Effector memory CD8-positive, alpha-beta T cell (primary cell): ENCODE data around the gene CSRP3.

Experiments used
- ATAC-seq: fragments of 150-1000 bp; cut with Tn5 transposase; replicated peaks from 2 replicates; pipeline ENCODE4 v1.10.0; 2021; ENCODE audit warnings: mild to moderate bottlenecking, moderate library complexity
- DNase-seq, 3 experiments: peaks; one replicate each; pipeline ENCODE4 v3.0.0; 2021
- H3K27ac Mint-ChIP-seq, 2 donors: one replicate each; pipeline ENCODE4 v1.8.0; 2022; ENCODE audit warnings: mild to moderate bottlenecking in 2 of 2, mixed read lengths in 2 of 2, moderate library complexity in 2 of 2
- H3K27me3 Mint-ChIP-seq, 2 donors: one replicate each; pipeline ENCODE4 v1.8.0; 2022; ENCODE audit warnings: mixed read lengths in 2 of 2
- H3K36me3 Mint-ChIP-seq: one replicate; pipeline ENCODE4 v1.8.0; 2022; ENCODE audit warnings: mild to moderate bottlenecking, moderate library complexity, mixed read lengths; ENCODE audit not compliant: insufficient read depth
- H3K4me1 Mint-ChIP-seq, 2 donors: one replicate each; pipeline ENCODE4 v1.8.0; 2022; ENCODE audit warnings: low read depth in 2 of 2, mixed read lengths in 2 of 2
- H3K4me3 Mint-ChIP-seq, 2 donors: one replicate each; pipeline ENCODE4 v1.8.0; 2022; ENCODE audit warnings: mild to moderate bottlenecking in 2 of 2, mixed read lengths in 2 of 2, moderate library complexity in 2 of 2
- H3K9me3 Mint-ChIP-seq, 2 donors: one replicate each; pipeline ENCODE4 v1.8.0; 2022; ENCODE audit warnings: mixed read lengths in 2 of 2
- total RNA-seq, 9 experiments: gene quantifications; one replicate each; lab custom pipeline; 2026; lab: John Stamatoyannopoulos, UW

The CSRP3 gene
- total RNA-seq = 0 reads per million in 9 experiments

- Mint-ChIP-seq H3K36me3 (no peaks in the 10 kb centered on the region), H3K9me3 (no peaks in the 10 kb centered on the region), H3K27me3 (peaks cover 14% of the 10 kb centered on the region in 2 donors), H3K27ac (no peak within 1 kb of the TSS), H3K4me1 (no peaks in the 10 kb centered on the region), H3K4me3 (no peak within 1 kb of the TSS)
- DNase-seq = no peak
- ATAC-seq = no peak
Observed at GRCh38 chr11:19201737-19202605, at the start of gene CSRP3. Gene CSRP3, minus strand, starts transcription at chr11:19201983. Its CDS starts 9,535 bp downstream, at chr11:19192448.

GRCh38 chr11:19251577-19251976 lies 49.8 kb upstream of the CSRP3 start:
- no peak overlapping the region for H3K27ac Mint-ChIP-seq
- DNase-seq (no peak), ATAC-seq (no peak)
- H3K4me3 Mint-ChIP-seq = no peak overlapping the region
- no peaks in the 10 kb centered on the region for H3K9me3 Mint-ChIP-seq
- no peaks in the 10 kb centered on the region for H3K4me1 Mint-ChIP-seq
- H3K36me3 Mint-ChIP-seq = no peaks in the 10 kb centered on the region
- peaks cover 31 to 41% of the 10 kb centered on the region in 2 donors for H3K27me3 Mint-ChIP-seq

GRCh38 chr11:19246816-19247215 lies 45.0 kb upstream of the CSRP3 start:
- no peak overlapping the region for H3K27ac Mint-ChIP-seq
- peaks cover 38 to 81% of the 10 kb centered on the region in 2 donors for H3K27me3 Mint-ChIP-seq
- peaks cover 5 to 8% of the 10 kb centered on the region in 2 donors for H3K4me1 Mint-ChIP-seq
- DNase-seq (no peak), ATAC-seq (no peak)
- H3K9me3 Mint-ChIP-seq = no peaks in the 10 kb centered on the region
- H3K36me3 Mint-ChIP-seq = no peaks in the 10 kb centered on the region
- H3K4me3 Mint-ChIP-seq = no peak overlapping the region

GRCh38 chr11:19245351-19245750 lies 43.6 kb upstream of the CSRP3 start:
- Mint-ChIP-seq H3K4me1 (peaks cover 7 to 13% of the 10 kb centered on the region in 2 donors), H3K27ac (no peak overlapping the region), H3K4me3 (no peak overlapping the region), H3K36me3 (no peaks in the 10 kb centered on the region), H3K27me3 (peaks cover 38 to 81% of the 10 kb centered on the region in 2 donors), H3K9me3 (no peaks in the 10 kb centered on the region)
- ATAC-seq (no peak), DNase-seq (no peak)

- no peak overlapping the region for H3K4me3 Mint-ChIP-seq
- ATAC-seq (no peak), DNase-seq (no peak)
- no peaks in the 10 kb centered on the region for H3K9me3 Mint-ChIP-seq
- H3K4me1 Mint-ChIP-seq = peaks cover 9 to 13% of the 10 kb centered on the region in 2 donors
- H3K27ac Mint-ChIP-seq = no peak overlapping the region
- H3K27me3 Mint-ChIP-seq = peaks cover 35 to 73% of the 10 kb centered on the region in 2 donors
- no peaks in the 10 kb centered on the region for H3K36me3 Mint-ChIP-seq
Observed at GRCh38 chr11:19244621-19245020, 42.8 kb upstream of the CSRP3 start.

- Mint-ChIP-seq H3K4me3 (no peak overlapping the region), H3K27me3 (peaks cover 30 to 68% of the 10 kb centered on the region in 2 donors), H3K27ac (no peak overlapping the region), H3K4me1 (peaks cover 9 to 13% of the 10 kb centered on the region in 2 donors), H3K9me3 (no peaks in the 10 kb centered on the region), H3K36me3 (no peaks in the 10 kb centered on the region)
- DNase-seq = no peak
- ATAC-seq = no peak
Observed at GRCh38 chr11:19244084-19244483, 42.3 kb upstream of the CSRP3 start.

- Mint-ChIP-seq H3K4me3 (no peak overlapping the region), H3K9me3 (no peaks in the 10 kb centered on the region), H3K36me3 (no peaks in the 10 kb centered on the region), H3K4me1 (peaks cover 9 to 13% of the 10 kb centered on the region in 2 donors), H3K27ac (no peak overlapping the region), H3K27me3 (peaks cover 26 to 63% of the 10 kb centered on the region in 2 donors)
- no peak for DNase-seq
- ATAC-seq = no peak
Observed at GRCh38 chr11:19243613-19244012, 41.8 kb upstream of the CSRP3 start.

- DNase-seq (no peak), ATAC-seq (no peak)
- H3K36me3 Mint-ChIP-seq = no peaks in the 10 kb centered on the region
- no peak overlapping the region for H3K27ac Mint-ChIP-seq
- H3K27me3 Mint-ChIP-seq = peaks cover 21 to 59% of the 10 kb centered on the region in 2 donors
- H3K4me3 Mint-ChIP-seq = peak overlapping the region in 1 of 2 donors; percentile 90
- H3K4me1 Mint-ChIP-seq = peaks cover 9 to 13% of the 10 kb centered on the region in 2 donors
- no peaks in the 10 kb centered on the region for H3K9me3 Mint-ChIP-seq
Observed at GRCh38 chr11:19243143-19243542, 41.4 kb upstream of the CSRP3 start.

- ATAC-seq = no peak
- H3K27ac Mint-ChIP-seq = peak overlapping the region in 1 of 2 donors; percentile 80
- H3K4me3 Mint-ChIP-seq = peak overlapping the region; percentile 89 to 90
- H3K27me3 Mint-ChIP-seq = peaks cover 20 to 51% of the 10 kb centered on the region in 2 donors
- H3K36me3 Mint-ChIP-seq = no peaks in the 10 kb centered on the region
- DNase-seq = no peak
- peaks cover 9 to 13% of the 10 kb centered on the region in 2 donors for H3K4me1 Mint-ChIP-seq
- H3K9me3 Mint-ChIP-seq = no peaks in the 10 kb centered on the region
Observed at GRCh38 chr11:19242179-19242932, 40.6 kb upstream of the CSRP3 start.

GRCh38 chr11:19241260-19242178 lies 39.7 kb upstream of the CSRP3 start:
- Mint-ChIP-seq H3K27me3 (peaks cover 13 to 43% of the 10 kb centered on the region in 2 donors), H3K9me3 (no peaks in the 10 kb centered on the region), H3K36me3 (no peaks in the 10 kb centered on the region), H3K4me3 (peak overlapping the region; percentile 89 to 90), H3K27ac (peak overlapping the region in 1 of 2 donors; percentile 80), H3K4me1 (peaks cover 9 to 13% of the 10 kb centered on the region in 2 donors)
- ATAC-seq = peak; percentile 35
- no peak for DNase-seq

- Mint-ChIP-seq H3K4me3 (peak within 1 kb of the TSS; percentile 89 to 90), H3K4me1 (peaks cover 9 to 13% of the 10 kb centered on the region in 2 donors), H3K27ac (peak within 1 kb of the TSS in 1 of 2 donors; percentile 33), H3K27me3 (peaks cover 13 to 34% of the 10 kb centered on the region in 2 donors), H3K9me3 (no peaks in the 10 kb centered on the region), H3K36me3 (no peaks in the 10 kb centered on the region)
- DNase-seq = peak; percentile 70 to 74 (median 72)
- ATAC-seq = peak; percentile 81
Observed at GRCh38 chr11:19240420-19241259, 38.9 kb upstream of the CSRP3 start, which contains the start of gene E2F8. Gene E2F8, minus strand, starts transcription at chr11:19240945. Its CDS starts 824 bp downstream, at chr11:19240121.

GRCh38 chr11:19239039-19239438 lies 37.3 kb upstream of the CSRP3 start:
- peaks cover 9 to 13% of the 10 kb centered on the region in 2 donors for H3K4me1 Mint-ChIP-seq
- DNase-seq (no peak), ATAC-seq (no peak)
- H3K36me3 Mint-ChIP-seq = no peaks in the 10 kb centered on the region
- H3K4me3 Mint-ChIP-seq = peak overlapping the region in 1 of 2 donors; percentile 27
- peaks cover 13 to 24% of the 10 kb centered on the region in 2 donors for H3K27me3 Mint-ChIP-seq
- no peak overlapping the region for H3K27ac Mint-ChIP-seq
- no peaks in the 10 kb centered on the region for H3K9me3 Mint-ChIP-seq
